Keratinocyte (primary cell): ENCODE measurements around the gene HDAC10. TPM values are rescaled to one million over a fixed set of nuclear protein-coding genes. Genes with fewer than 3 reads are reported as not detected.

ENCODE experiments used
- DNase-seq: peaks from one replicate; pipeline ENCODE4 v3.0.0-alpha.2; 2011; ENCODE audit warnings: low read depth, missing footprints, low spot score
- FAIRE-seq: peaks from 2 replicates; lab custom pipeline; 2011; peaks lifted over from hg19 to GRCh38; lab: Jason Lieb, UNC
- H2AFZ ChIP-seq: 2 replicates; pipeline ENCODE4 v1.6.0; 2012; ENCODE audit warnings: low read length, control low read depth, inconsistent platforms; ENCODE audit not compliant: control insufficient read depth
- H3K27ac ChIP-seq: 2 replicates; pipeline ENCODE4 v1.5.1; 2011; ENCODE audit warnings: low read length; ENCODE audit not compliant: control insufficient read depth, insufficient read depth
- H3K27me3 ChIP-seq: 3 replicates; pipeline ENCODE4 v1.6.0; 2011; ENCODE audit warnings: low read length; ENCODE audit not compliant: control insufficient read depth, insufficient read depth; ENCODE audit errors: extremely low read depth
- H3K36me3 ChIP-seq, 2 experiments: 2 replicates in 1 of 2; 3 replicates in 1 of 2; pipeline ENCODE4 v1.5.1; 2011; ENCODE audit warnings: low read length in 2 of 2, mild to moderate bottlenecking in 1 of 2; ENCODE audit not compliant: control insufficient read depth in 2 of 2, insufficient read depth in 2 of 2; ENCODE audit errors: extremely low read depth in 1 of 2
- H3K4me1 ChIP-seq: 3 replicates; pipeline ENCODE4 v1.5.1; 2011; ENCODE audit warnings: low read length; ENCODE audit not compliant: control insufficient read depth, insufficient read depth; ENCODE audit errors: extremely low read depth
- H3K4me2 ChIP-seq: 3 replicates; pipeline ENCODE4 v1.6.0; 2011; ENCODE audit warnings: low read depth, low read length; ENCODE audit not compliant: control insufficient read depth, insufficient read depth; ENCODE audit errors: extremely low read depth
- H3K4me3 ChIP-seq, 3 experiments: fragments of 200-600 bp in 1 of 3; sonication (generic) in 1 of 3; 2 replicates in 2 of 3; 3 replicates in 1 of 3; pipeline ENCODE4 v1.5.1; 2011 to 2016; ENCODE audit warnings: low read length in 3 of 3, mild to moderate bottlenecking in 3 of 3, control low read depth in 2 of 3, inconsistent platforms in 1 of 3, low read depth in 1 of 3, mixed read lengths in 1 of 3, mixed run types in 1 of 3, moderate library complexity in 1 of 3; ENCODE audit not compliant: control insufficient read depth in 2 of 3, insufficient read depth in 2 of 3; ENCODE audit errors: extremely low read depth in 1 of 3
- H3K79me2 ChIP-seq: 2 replicates; pipeline ENCODE4 v1.6.0; 2012; ENCODE audit warnings: low read length; ENCODE audit not compliant: control insufficient read depth, insufficient read depth
- H3K9ac ChIP-seq: 3 replicates; pipeline ENCODE4 v1.6.0; 2011; ENCODE audit warnings: low read length; ENCODE audit not compliant: control insufficient read depth, insufficient read depth; ENCODE audit errors: extremely low read depth
- H3K9me1 ChIP-seq: 3 replicates; pipeline ENCODE4 v1.6.0; 2011; ENCODE audit warnings: low read length; ENCODE audit not compliant: control insufficient read depth, insufficient read depth; ENCODE audit errors: extremely low read depth
- H3K9me3 ChIP-seq: 2 replicates; pipeline ENCODE4 v1.5.1; 2012; ENCODE audit warnings: low read depth, low read length; ENCODE audit not compliant: control insufficient read depth
- H4K20me1 ChIP-seq: 3 replicates; pipeline ENCODE4 v1.6.0; 2011; ENCODE audit warnings: low read length; ENCODE audit not compliant: control insufficient read depth, insufficient read depth; ENCODE audit errors: extremely low read depth
- EZH2 ChIP-seq: IDR thresholded peaks from one replicate; pipeline ENCODE4 v1.6.1; 2012; ENCODE audit warnings: inconsistent platforms, mild to moderate bottlenecking, low read length, moderate library complexity
- dilution Hi-C: fragments of 300-500 bp; cut with MboI; formaldehyde crosslinking; loops from one replicate; pipeline ENCODE4 v1.7.0; 2020; ENCODE audit warnings: low sequenced_read_pairs; ENCODE audit not compliant: extremely low pct_ligation_motif_present
- polyA plus RNA-seq, 5 experiments: library from polyadenylated mRNA; depleted of rRNA in 3 of 5; stranded (reverse) in 3 of 5; stranded (forward) in 1 of 5; unstranded in 1 of 5; fragments of >200 nt; gene quantifications; 1 replicate in 1 of 5; 2 replicates in 3 of 5; 3 replicates in 1 of 5; pipeline versions ENCODE4 v1.2.1 to v1.2.3, GENCODE V29; 2011 to 2012; ENCODE audit warnings: missing spikeins in 2 of 5, low read depth in 1 of 5, low replicate concordance in 1 of 5
- TF ChIP-seq, protein P1 (sequence below), 3 experiments: IDR thresholded peaks in 1 of 3; conservative IDR thresholded peaks in 1 of 3; optimal IDR thresholded peaks in 1 of 3; 2 replicates in 2 of 3; 3 replicates in 1 of 3; pipeline versions ENCODE3 to v1.5.1; 2011; ENCODE audit warnings: low read length in 3 of 3, mild to moderate bottlenecking in 3 of 3, moderate library complexity in 2 of 3, control low read depth in 1 of 3, inconsistent platforms in 1 of 3; ENCODE audit not compliant: insufficient read depth in 2 of 3; ENCODE audit errors: extremely low read depth in 1 of 3

Gene HDAC10
- polyA plus RNA-seq, 1 donor (not counting 4 experiments of a cell fraction or from before 2014, with no cell fraction given) = 4.7 TPM

GRCh38 chr22:50269573-50269969 is 18.5 kb upstream of the HDAC10 start:
- Histone ChIP-seq H3K9ac (peak overlapping the region; percentile 15), H3K79me2 (no peaks in the 10 kb centered on the region), H3K27ac (no peak overlapping the region), H4K20me1 (peaks cover 6% of the 10 kb centered on the region), H3K27me3 (peaks cover 5% of the 10 kb centered on the region), H3K9me3 (no peaks in the 10 kb centered on the region), H3K4me2 (peak overlapping the region; percentile 48), H3K36me3 (peaks cover 0 to 8% of the 10 kb centered on the region in 2 experiments), H3K9me1 (no peaks in the 10 kb centered on the region), H3K4me1 (peaks cover 20% of the 10 kb centered on the region), H3K4me3 (peak overlapping the region in 2 of 3 experiments; percentile 44 to 54), H2AFZ (no peak overlapping the region)
- TF ChIP-seq, protein P1, sequence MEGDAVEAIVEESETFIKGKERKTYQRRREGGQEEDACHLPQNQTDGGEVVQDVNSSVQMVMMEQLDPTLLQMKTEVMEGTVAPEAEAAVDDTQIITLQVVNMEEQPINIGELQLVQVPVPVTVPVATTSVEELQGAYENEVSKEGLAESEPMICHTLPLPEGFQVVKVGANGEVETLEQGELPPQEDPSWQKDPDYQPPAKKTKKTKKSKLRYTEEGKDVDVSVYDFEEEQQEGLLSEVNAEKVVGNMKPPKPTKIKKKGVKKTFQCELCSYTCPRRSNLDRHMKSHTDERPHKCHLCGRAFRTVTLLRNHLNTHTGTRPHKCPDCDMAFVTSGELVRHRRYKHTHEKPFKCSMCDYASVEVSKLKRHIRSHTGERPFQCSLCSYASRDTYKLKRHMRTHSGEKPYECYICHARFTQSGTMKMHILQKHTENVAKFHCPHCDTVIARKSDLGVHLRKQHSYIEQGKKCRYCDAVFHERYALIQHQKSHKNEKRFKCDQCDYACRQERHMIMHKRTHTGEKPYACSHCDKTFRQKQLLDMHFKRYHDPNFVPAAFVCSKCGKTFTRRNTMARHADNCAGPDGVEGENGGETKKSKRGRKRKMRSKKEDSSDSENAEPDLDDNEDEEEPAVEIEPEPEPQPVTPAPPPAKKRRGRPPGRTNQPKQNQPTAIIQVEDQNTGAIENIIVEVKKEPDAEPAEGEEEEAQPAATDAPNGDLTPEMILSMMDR (optimal IDR thresholded peaks at IDR 0.05 in 1 of 3, IDR thresholded peaks at IDR 0.05 in 1 of 3, conservative IDR thresholded peaks at IDR 0.05 in 1 of 3; ENCODE audit: extremely low read depth in 1 of 3, insufficient read depth in 2 of 3, low read length in 3 of 3) = no peak
- no peak for TF ChIP-seq EZH2
- FAIRE-seq = no peak
- DNase-seq = no peak
- dilution Hi-C loops = no loop called here

DNA sequence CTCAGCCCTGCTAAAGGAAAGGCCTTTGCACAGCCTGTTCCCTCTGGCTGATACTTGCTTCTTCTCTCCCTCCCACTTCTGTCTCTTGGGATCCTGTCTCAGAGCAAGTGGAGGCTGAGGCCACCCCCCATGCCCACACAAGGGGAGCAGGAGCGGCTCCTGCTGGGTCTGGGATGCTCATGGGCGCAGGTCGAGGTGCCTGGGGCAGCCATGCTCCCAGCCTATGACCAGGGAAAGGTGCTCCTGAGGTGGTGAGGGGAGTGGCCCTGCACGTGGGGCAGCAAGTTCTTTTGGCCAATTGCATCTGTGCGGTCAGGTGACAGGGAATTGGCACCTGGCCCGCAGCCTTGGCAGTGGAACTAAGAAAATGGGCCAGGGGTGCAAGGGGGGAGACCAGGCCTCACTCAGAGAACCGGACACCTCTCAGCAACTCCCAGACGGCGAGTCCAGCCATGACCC is 17.6 kb upstream of the HDAC10 start:
- H3K36me3 ChIP-seq = peaks cover 0 to 2% of the 10 kb centered on the region in 2 experiments
- H3K27me3 ChIP-seq = peaks cover 5% of the 10 kb centered on the region
- FAIRE-seq (no peak), DNase-seq (no peak)
- no peaks in the 10 kb centered on the region for H3K9me3 ChIP-seq
- H3K4me1 ChIP-seq = peaks cover 20% of the 10 kb centered on the region
- H2AFZ ChIP-seq = no peak overlapping the region
- dilution Hi-C loops = no loop called here
- H3K4me2 ChIP-seq = peak overlapping the region; percentile 48
- no peaks in the 10 kb centered on the region for H3K79me2 ChIP-seq
- H3K9me1 ChIP-seq = no peaks in the 10 kb centered on the region
- H4K20me1 ChIP-seq = peaks cover 3% of the 10 kb centered on the region
- TF ChIP-seq, protein P1 (optimal IDR thresholded peaks at IDR 0.05 in 1 of 3, IDR thresholded peaks at IDR 0.05 in 1 of 3, conservative IDR thresholded peaks at IDR 0.05 in 1 of 3; ENCODE audit: extremely low read depth in 1 of 3, insufficient read depth in 2 of 3, low read length in 3 of 3) = no peak
- no peak for TF ChIP-seq EZH2
- H3K4me3 ChIP-seq = no peak overlapping the region
- H3K27ac ChIP-seq = no peak overlapping the region
- H3K9ac ChIP-seq = no peak overlapping the region
